ENCODE results near the gene SOST.
A peak's percentile ranks its signal among the peaks of the same experiment; 100 is the strongest.

SOST gene

DNA sequence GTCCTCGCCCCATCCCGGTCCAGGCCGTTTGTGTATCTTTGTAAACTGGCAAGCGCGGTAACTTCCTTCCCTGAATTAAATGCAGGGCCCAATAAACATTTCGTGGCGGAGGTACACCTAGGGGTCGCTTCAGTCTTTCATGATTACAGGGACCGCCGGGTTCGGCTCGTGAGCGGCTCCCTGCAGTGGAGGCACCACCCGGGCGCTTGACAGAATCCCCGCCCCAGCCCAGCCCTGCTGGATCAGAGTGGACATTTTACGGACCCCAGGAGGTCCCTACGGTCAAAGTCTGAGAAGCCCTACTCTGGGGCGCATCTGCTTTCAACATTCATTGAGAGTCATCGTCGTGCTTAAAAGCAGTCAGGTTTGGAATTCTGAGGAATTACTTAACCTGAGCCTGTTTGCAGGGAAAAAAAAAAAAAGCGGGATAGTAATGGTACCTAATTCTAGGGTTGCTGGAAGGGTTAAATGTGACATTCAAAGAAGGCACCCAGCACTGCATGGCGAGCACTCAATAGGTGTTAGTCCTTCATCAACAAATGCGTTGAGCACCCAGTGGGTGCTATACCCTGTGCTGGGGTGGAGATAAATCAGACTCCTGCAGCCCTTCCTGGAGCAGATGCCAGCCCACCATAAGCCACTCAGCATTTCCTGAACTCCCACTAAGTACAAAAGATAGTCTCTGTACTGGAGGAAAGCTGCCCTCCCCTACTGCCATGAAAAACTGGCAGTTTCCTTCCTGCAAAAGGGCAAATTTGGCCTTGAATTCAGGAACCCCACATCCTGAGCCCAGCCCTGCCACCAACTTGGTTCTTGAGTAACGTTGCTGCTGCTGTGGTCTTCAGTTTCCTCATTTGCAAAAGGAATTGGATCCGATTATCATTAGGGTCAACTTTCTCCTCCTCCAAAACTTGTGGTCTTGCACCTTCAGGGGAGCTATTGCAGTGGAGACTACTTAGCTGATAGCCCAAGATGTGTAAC is 20.8 kb upstream of the SOST start:
- peak overlapping the region in 2 of 3 experiments; percentile 9 to 63 for H3K27ac Mint-ChIP-seq
- peaks cover 15% of the 10 kb centered on the region for H3K4me1 Mint-ChIP-seq
- H3K27me3 Mint-ChIP-seq (ENCODE audit: low read depth): peaks cover 23% of the 10 kb centered on the region
- H3K36me3 Mint-ChIP-seq (ENCODE audit: low read depth): peaks cover 13% of the 10 kb centered on the region
- H3K4me3 Mint-ChIP-seq: peak overlapping the region; percentile 76 to 85 (median 77)
- no peaks in the 10 kb centered on the region for H3K9me3 Mint-ChIP-seq
- TF ChIP-seq, protein P1, sequence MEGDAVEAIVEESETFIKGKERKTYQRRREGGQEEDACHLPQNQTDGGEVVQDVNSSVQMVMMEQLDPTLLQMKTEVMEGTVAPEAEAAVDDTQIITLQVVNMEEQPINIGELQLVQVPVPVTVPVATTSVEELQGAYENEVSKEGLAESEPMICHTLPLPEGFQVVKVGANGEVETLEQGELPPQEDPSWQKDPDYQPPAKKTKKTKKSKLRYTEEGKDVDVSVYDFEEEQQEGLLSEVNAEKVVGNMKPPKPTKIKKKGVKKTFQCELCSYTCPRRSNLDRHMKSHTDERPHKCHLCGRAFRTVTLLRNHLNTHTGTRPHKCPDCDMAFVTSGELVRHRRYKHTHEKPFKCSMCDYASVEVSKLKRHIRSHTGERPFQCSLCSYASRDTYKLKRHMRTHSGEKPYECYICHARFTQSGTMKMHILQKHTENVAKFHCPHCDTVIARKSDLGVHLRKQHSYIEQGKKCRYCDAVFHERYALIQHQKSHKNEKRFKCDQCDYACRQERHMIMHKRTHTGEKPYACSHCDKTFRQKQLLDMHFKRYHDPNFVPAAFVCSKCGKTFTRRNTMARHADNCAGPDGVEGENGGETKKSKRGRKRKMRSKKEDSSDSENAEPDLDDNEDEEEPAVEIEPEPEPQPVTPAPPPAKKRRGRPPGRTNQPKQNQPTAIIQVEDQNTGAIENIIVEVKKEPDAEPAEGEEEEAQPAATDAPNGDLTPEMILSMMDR (IDR thresholded peaks at IDR 0.05; ENCODE audit: unreplicated experiment in 3 of 3): no peak

DNA sequence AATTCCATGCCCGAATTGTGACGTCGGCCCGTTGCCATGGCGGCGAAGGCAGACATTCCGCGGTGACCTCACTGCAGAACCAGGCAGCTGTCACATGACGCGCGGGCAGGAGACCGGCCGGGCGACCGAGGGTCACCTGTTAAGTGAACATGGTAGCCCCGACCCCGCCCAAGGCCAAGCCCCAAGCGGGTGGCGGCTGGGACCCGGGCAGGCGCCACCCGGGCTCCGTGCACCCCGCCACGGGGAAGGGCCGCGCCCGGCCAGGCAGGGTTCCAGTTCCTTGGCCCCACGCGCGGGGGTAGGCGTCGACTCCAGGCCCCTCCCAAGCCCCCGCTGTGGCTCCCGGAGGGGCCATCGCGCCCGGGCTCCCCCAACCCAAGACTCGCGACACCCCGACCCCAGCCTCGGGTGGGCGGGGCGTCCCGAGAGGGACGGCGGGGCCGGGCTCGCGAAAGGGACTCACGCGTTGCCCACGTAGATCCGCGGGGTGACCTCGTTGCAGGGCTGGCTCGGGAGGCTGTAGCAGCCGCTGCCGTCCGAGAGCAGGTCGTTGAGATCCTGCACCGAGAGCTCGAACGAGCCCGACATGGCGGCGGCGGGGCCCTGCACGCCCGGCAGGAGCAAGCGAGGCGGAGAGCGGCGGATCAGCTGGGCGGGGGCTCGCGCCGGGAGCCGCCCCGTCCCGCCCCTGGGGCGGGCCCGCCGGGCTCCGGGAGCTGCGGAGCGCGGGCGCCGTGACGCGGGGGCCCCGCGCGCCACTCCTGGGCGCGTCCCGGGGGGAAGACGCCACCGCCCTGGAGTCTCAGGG is 19.9 kb upstream of the SOST start, which contains the start of gene DUSP3:
Gene DUSP3 (minus strand): TSS at position 641 of the 808 bp plus-strand sequence. CDS start 53 bp downstream, at position 588.
- Mint-ChIP-seq H3K27me3 (ENCODE audit: low read depth) (peaks cover 23% of the 10 kb centered on the region), H3K36me3 (ENCODE audit: low read depth) (peaks cover 19% of the 10 kb centered on the region), H3K27ac (peak within 1 kb of the TSS; percentile 48 to 86 (median 82)), H3K4me3 (peak within 1 kb of the TSS; percentile 87 to 90 (median 89)), H3K4me1 (peaks cover 14% of the 10 kb centered on the region), H3K9me3 (no peaks in the 10 kb centered on the region)
- TF ChIP-seq, protein P1 (IDR thresholded peaks at IDR 0.05; ENCODE audit: unreplicated experiment in 3 of 3): no peak

GRCh38 chr17:43774304-43775250 is 16.0 kb upstream of the SOST start:
- TF ChIP-seq, protein P1 (IDR thresholded peaks at IDR 0.05; ENCODE audit: unreplicated experiment in 3 of 3): no peak
- H3K36me3 Mint-ChIP-seq (ENCODE audit: low read depth): peaks cover 55% of the 10 kb centered on the region
- H3K27ac Mint-ChIP-seq: no peak overlapping the region

DNA sequence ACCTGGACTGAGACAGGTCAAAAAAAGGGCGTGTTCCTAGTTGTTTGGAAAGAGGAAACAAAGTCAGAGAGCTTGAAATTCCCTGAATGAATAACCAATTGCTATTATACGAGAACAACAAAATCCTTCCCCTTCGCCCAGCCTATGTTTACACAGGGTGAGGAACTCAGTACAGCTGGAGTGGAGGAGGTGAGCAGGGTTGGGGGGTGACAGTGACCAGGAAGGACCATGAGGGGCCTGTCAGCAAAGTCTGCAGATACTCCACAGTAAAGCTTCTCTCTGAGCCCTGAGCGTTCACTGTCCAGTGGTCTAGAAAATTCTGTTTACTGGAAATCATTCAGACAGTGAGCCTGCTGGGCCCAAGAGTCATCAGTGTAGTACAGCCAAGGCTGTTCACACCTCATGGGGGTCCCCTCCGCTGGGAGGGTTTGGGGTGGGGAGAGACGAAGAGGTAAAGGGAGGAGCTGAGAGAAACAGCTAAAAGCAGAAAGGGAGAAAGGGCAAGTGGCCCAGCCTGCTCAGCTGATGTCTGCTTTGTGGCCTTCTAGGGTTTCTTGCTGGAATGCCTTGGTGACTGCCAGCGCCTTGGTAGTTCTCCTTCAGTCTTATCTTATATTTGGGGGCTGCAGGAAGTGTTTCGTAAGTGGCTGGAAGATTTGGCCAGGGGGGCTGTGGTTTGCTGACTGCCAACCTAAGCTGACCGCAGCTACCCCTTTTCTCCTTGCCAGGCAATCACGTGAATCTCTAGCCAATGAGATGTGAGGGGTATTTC is 14.5 kb upstream of the SOST start:
- Mint-ChIP-seq H3K9me3 (no peaks in the 10 kb centered on the region), H3K27ac (no peak overlapping the region), H3K4me1 (peaks cover 25% of the 10 kb centered on the region), H3K27me3 (ENCODE audit: low read depth) (no peaks in the 10 kb centered on the region), H3K4me3 (no peak overlapping the region), H3K36me3 (ENCODE audit: low read depth) (peaks cover 67% of the 10 kb centered on the region)
- TF ChIP-seq, protein P1 (IDR thresholded peaks at IDR 0.05; ENCODE audit: unreplicated experiment in 3 of 3): no peak

More at GRCh38 chr17:43774304-43775250, 16.0 kb upstream of the SOST start:
- Mint-ChIP-seq H3K4me3 (peak overlapping the region in 2 of 3 experiments; percentile 29 to 33), H3K4me1 (peaks cover 25% of the 10 kb centered on the region), H3K9me3 (no peaks in the 10 kb centered on the region), H3K27me3 (ENCODE audit: low read depth) (peaks cover 3% of the 10 kb centered on the region)

Data from nephron (organoid).